Bronchial epithelial cell (primary cell): ENCODE measurements around the gene PAX2. TPM values are rescaled to one million over a fixed set of nuclear protein-coding genes. Genes with fewer than 3 reads are reported as not detected.

ENCODE experiments used
- DNase-seq: peaks from one replicate; pipeline ENCODE4 v3.0.0-alpha.2; 2010; ENCODE audit warnings: low read depth
- FAIRE-seq: peaks from 2 replicates; lab custom pipeline; 2011; peaks lifted over from hg19 to GRCh38; lab: Jason Lieb, UNC
- H3K27me3 ChIP-seq: 2 replicates; pipeline ENCODE4 v1.5.1; 2011; ENCODE audit warnings: low read length; ENCODE audit not compliant: control insufficient read depth, insufficient read depth
- H3K36me3 ChIP-seq: 2 replicates; pipeline ENCODE4 v1.5.1; 2011; ENCODE audit warnings: low read length; ENCODE audit not compliant: control insufficient read depth, insufficient read depth
- H3K4me3 ChIP-seq: 2 replicates; pipeline ENCODE4 v1.5.1; 2011; ENCODE audit warnings: mild to moderate bottlenecking, low read depth, low read length, control low read depth
- CTCF ChIP-seq: IDR thresholded peaks from 2 replicates; pipeline ENCODE4 v1.5.1; 2011; ENCODE audit warnings: mild to moderate bottlenecking, moderate library complexity, low read length, control low read depth, inconsistent platforms; ENCODE audit not compliant: insufficient read depth, severe bottlenecking
- total RNA-seq: library from RNA; depleted of rRNA; stranded (reverse); fragments of >200 nt; gene quantifications from 2 replicates; pipeline ENCODE4 v1.2.1, GENCODE V29; 2014

PAX2 gene
- total RNA-seq, 1 donor from 2014 or later: not detected

GRCh38 chr10:100749059-100749308, 3.6 kb downstream of the PAX2 start:
- H3K36me3 ChIP-seq: no peaks in the 10 kb centered on the region
- FAIRE-seq: no peak
- DNase-seq: no peak
- peaks cover 80% of the 10 kb centered on the region for H3K27me3 ChIP-seq
- H3K4me3 ChIP-seq: no peak overlapping the region
- TF ChIP-seq CTCF: no peak

GRCh38 chr10:100749309-100750217, 4.2 kb downstream of the PAX2 start:
- Histone ChIP-seq H3K4me3 (no peak overlapping the region), H3K36me3 (no peaks in the 10 kb centered on the region), H3K27me3 (peaks cover 75% of the 10 kb centered on the region)
- DNase-seq (no peak), FAIRE-seq (no peak)
- TF ChIP-seq CTCF: no peak

GRCh38 chr10:100750291-100751210, 5.2 kb downstream of the PAX2 start:
- Histone ChIP-seq H3K36me3 (no peaks in the 10 kb centered on the region), H3K4me3 (no peak overlapping the region), H3K27me3 (peaks cover 81% of the 10 kb centered on the region)
- TF ChIP-seq CTCF: no peak
- DNase-seq (no peak), FAIRE-seq (no peak)

GRCh38 chr10:100751211-100751933, 6.0 kb downstream of the PAX2 start:
- Histone ChIP-seq H3K36me3 (no peaks in the 10 kb centered on the region), H3K4me3 (no peak overlapping the region), H3K27me3 (peaks cover 77% of the 10 kb centered on the region)
- TF ChIP-seq CTCF: no peak
- FAIRE-seq (no peak), DNase-seq (no peak)

- FAIRE-seq (peak; percentile 92), DNase-seq (no peak)
- no peak for TF ChIP-seq CTCF
- H3K4me3 ChIP-seq: no peak overlapping the region
- no peaks in the 10 kb centered on the region for H3K36me3 ChIP-seq
- H3K27me3 ChIP-seq: peaks cover 55% of the 10 kb centered on the region
Measured at GRCh38 chr10:100755821-100756220, 10.4 kb downstream of the PAX2 start.
